K562 (cell line): ENCODE data around the gene EFNA5.

Experiments
- CTCF ChIP-seq, 3 experiments: IDR thresholded peaks in 2 of 3; conservative IDR thresholded peaks in 1 of 3; 2 replicates each; pipeline ENCODE4 v1.5.1; 2011 to 2012; ENCODE audit warnings: low read length in 3 of 3, mild to moderate bottlenecking in 3 of 3, control low read depth in 2 of 3, improper control_type of control experiment in 1 of 3, inconsistent platforms in 1 of 3, low read depth in 1 of 3, mixed read lengths in 1 of 3, moderate library complexity in 1 of 3; ENCODE audit not compliant: insufficient read depth in 2 of 3
- NFYB ChIP-seq: IDR thresholded peaks from 2 replicates; pipeline ENCODE4 v1.6.1; 2011; ENCODE audit warnings: mild to moderate bottlenecking, moderate library complexity; ENCODE audit not compliant: insufficient read length; ENCODE audit errors: extremely low read depth
- POLR2AphosphoS5 ChIP-seq: IDR thresholded peaks from 2 replicates; pipeline ENCODE4 v1.6.1; 2011; ENCODE audit warnings: mild to moderate bottlenecking, low read depth, low read length, moderate library complexity; ENCODE audit not compliant: control insufficient read depth, insufficient read depth
- RAD21 ChIP-seq, 2 experiments: fragments of 250-450 bp in 1 of 2; fragments of 450-650 bp in 1 of 2; sonication (Bioruptor Pico) in 1 of 2; formaldehyde crosslinking in 1 of 2; IDR thresholded peaks in 1 of 2; conservative IDR thresholded peaks in 1 of 2; 2 replicates each; pipeline versions ENCODE4 v1.4.0 to v1.8.0; 2020 to 2022; ENCODE audit warnings: mild to moderate bottlenecking in 2 of 2, moderate library complexity in 1 of 2
- STAG1 ChIP-seq: sonication (generic); formaldehyde crosslinking; IDR thresholded peaks from 2 replicates; pipeline ENCODE4 v1.5.0; 2020; ENCODE audit warnings: missing genetic modification reagents, borderline replicate concordance
- THRA ChIP-seq: fragments of 450-650 bp; IDR thresholded peaks from 2 replicates; pipeline ENCODE4 v1.6.1; 2017; ENCODE audit warnings: mild to moderate bottlenecking, moderate library complexity
- ZNF274 ChIP-seq: IDR thresholded peaks from 2 replicates; pipeline ENCODE4 v1.6.1; 2011; ENCODE audit warnings: low read depth, mild to moderate bottlenecking, low read length, moderate library complexity, borderline replicate concordance

DNA sequence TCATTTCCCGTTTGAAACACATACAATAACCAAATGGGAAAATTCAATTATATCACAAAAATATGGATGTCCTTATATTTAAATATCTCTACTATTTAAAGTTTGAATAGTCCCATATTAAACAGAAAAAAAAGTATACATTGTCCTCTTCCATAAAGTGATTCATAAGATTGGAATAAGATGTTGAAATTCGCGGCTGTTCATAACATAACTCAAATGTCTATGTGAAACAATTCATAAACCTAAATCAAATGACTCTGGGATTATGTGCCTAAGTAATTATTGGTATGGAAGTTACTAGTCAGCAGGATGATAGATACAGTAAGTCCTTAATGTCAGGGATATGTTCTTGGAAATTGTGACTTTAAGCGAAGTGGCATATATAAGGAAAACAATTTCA lies 3.9 kb upstream of the EFNA5 start:
- TF ChIP-seq STAG1 (CRISPR knock-in tag) = no peak
- TF ChIP-seq THRA = no peak
- TF ChIP-seq RAD21 (CRISPR knock-in tag; conservative IDR thresholded peaks at IDR 0.05 in 1 of 2, IDR thresholded peaks at IDR 0.05 in 1 of 2) = no peak
- TF ChIP-seq ZNF274 = no peak
- no peak for TF ChIP-seq NFYB
- no peak for TF ChIP-seq POLR2AphosphoS5
- TF ChIP-seq CTCF (IDR thresholded peaks at IDR 0.05 in 2 of 3, conservative IDR thresholded peaks at IDR 0.05 in 1 of 3; ENCODE audit: insufficient read depth in 2 of 3, low read depth in 1 of 3, low read length in 3 of 3) = no peak
